GM18867 (cell line): ENCODE results near the gene METTL18.

Experiments used
- ATAC-seq: cut with Tn5 transposase; IDR thresholded peaks from one replicate; pipeline ENCODE4 v1.9.1; 2021; ENCODE audit warnings: mild to moderate bottlenecking, moderate library complexity; ENCODE audit not compliant: unreplicated experiment

The METTL18 gene

GRCh38 chr1:169786974-169787373 is 7.7 kb downstream of the METTL18 start:
- no peak for ATAC-seq

- no peak for ATAC-seq
These were observed 9.4 kb downstream of the METTL18 start for GRCh38 chr1:169785267-169785666.

- no peak for ATAC-seq
These were observed 10.6 kb downstream of the METTL18 start for GRCh38 chr1:169784102-169784501.

- ATAC-seq: no peak
These were observed 12.1 kb downstream of the METTL18 start for GRCh38 chr1:169782596-169782995.

GRCh38 chr1:169779970-169780369 is 14.7 kb downstream of the METTL18 start:
- no peak for ATAC-seq

- no peak for ATAC-seq
These were observed 15.6 kb downstream of the METTL18 start for GRCh38 chr1:169779150-169779549.

GRCh38 chr1:169776440-169776839 is 18.3 kb downstream of the METTL18 start:
- ATAC-seq: no peak

- ATAC-seq: no peak
These were observed 26.5 kb downstream of the METTL18 start for GRCh38 chr1:169768161-169768560.

GRCh38 chr1:169765580-169766331 is 29.0 kb downstream of the METTL18 start:
- no peak for ATAC-seq

- no peak for ATAC-seq
These were observed 29.8 kb downstream of the METTL18 start for GRCh38 chr1:169764919-169765318.

GRCh38 chr1:169762699-169763098 is 32.0 kb downstream of the METTL18 start:
- no peak for ATAC-seq

- no peak for ATAC-seq
These were observed 35.7 kb downstream of the METTL18 start for GRCh38 chr1:169759038-169759437.

GRCh38 chr1:169753549-169753948 is 41.2 kb downstream of the METTL18 start:
- no peak for ATAC-seq

GRCh38 chr1:169750041-169750440 is 44.7 kb downstream of the METTL18 start:
- ATAC-seq: no peak

GRCh38 chr1:169746550-169746949 is 48.2 kb downstream of the METTL18 start:
- ATAC-seq: no peak

GRCh38 chr1:169745015-169745861 is 49.5 kb downstream of the METTL18 start:
- ATAC-seq: no peak
